GM12878 (cell line): Measurements from ENCODE around the gene ING3. TPM values are rescaled to one million over a fixed set of nuclear protein-coding genes. Genes with fewer than 3 reads are reported as not detected.

Experiments
- ATAC-seq: fragments of 200-7000 bp; cut with Tn5 transposase; 3 replicates; pipeline ENCODE4 v1.9.1; 2020; ENCODE audit warnings: mild to moderate bottlenecking, moderate library complexity
- BruUV-seq: library from RNA; stranded (reverse); fragments of 400-500 nt; replicated peaks from 2 replicates; lab custom pipeline; 2021; lab: Mats Ljungman, UMichigan
- CTCF ChIA-PET: fragments of 300-600 bp; sonication (Branson Sonifier 250); formaldehyde crosslinking; extraction: SDS; loops from one replicate; lab custom pipeline; 2021; ENCODE audit warnings: inconsistent platforms; lab: Yijun Ruan, JAX
- POLR2A ChIA-PET: fragments of 350-600 bp; formaldehyde crosslinking; extraction: SDS; loops from one replicate; lab custom pipeline; 2021; ENCODE audit warnings: inconsistent platforms; lab: Charles Lee
- RAD21 ChIA-PET: fragments of 300-600 bp; sonication (Branson Sonifier 250); formaldehyde crosslinking; loops from one replicate; lab custom pipeline; 2023; ENCODE audit warnings: antibody characterized with exemption; ENCODE audit not compliant: unreplicated experiment; lab: Charles Lee
- SMC1A ChIA-PET: fragments of 300-600 bp; sonication (Branson Sonifier 250); formaldehyde crosslinking; loops from one replicate; lab custom pipeline; 2023; ENCODE audit not compliant: unreplicated experiment, uncharacterized antibody; lab: Charles Lee
- DNase-seq: peaks from one replicate; pipeline ENCODE4 v3.0.0-alpha.2; 2011; ENCODE audit warnings: low read depth, low spot score
- FAIRE-seq: peaks from 3 replicates; lab custom pipeline; 2011; peaks lifted over from hg19 to GRCh38; lab: Jason Lieb, UNC
- H2AFZ ChIP-seq: 2 replicates; pipeline ENCODE4 v1.6.0; 2011; ENCODE audit warnings: low read depth, low read length, control low read depth; ENCODE audit not compliant: control insufficient read depth
- H3K27ac ChIP-seq: 2 replicates; pipeline ENCODE4 v1.5.1; 2011; ENCODE audit warnings: control low read depth; ENCODE audit not compliant: control insufficient read depth, insufficient read depth
- H3K27me3 ChIP-seq, 2 experiments: replicated peaks in 1 of 2; 2 replicates each; pipeline versions ENCODE4 v1.6.0 to v1.6.1; 2011; ENCODE audit warnings: low read length in 1 of 2; ENCODE audit not compliant: control insufficient read depth in 2 of 2, insufficient read depth in 2 of 2
- H3K36me3 ChIP-seq, 2 experiments: 2 replicates each; pipeline ENCODE4 v1.5.1; 2011; ENCODE audit warnings: low read length in 1 of 2; ENCODE audit not compliant: control insufficient read depth in 2 of 2, insufficient read depth in 2 of 2
- H3K4me1 ChIP-seq: 2 replicates; pipeline ENCODE4 v1.6.1; 2011; ENCODE audit warnings: mild to moderate bottlenecking, low read length, moderate library complexity, mixed read lengths; ENCODE audit not compliant: control insufficient read depth, insufficient read depth
- H3K4me2 ChIP-seq: 2 replicates; pipeline ENCODE4 v1.6.0; 2011; ENCODE audit warnings: control low read depth; ENCODE audit not compliant: control insufficient read depth, insufficient read depth
- H3K4me3 ChIP-seq: fragments of 200-600 bp; sonication (generic); 2 replicates; pipeline ENCODE4 v1.5.1; 2016
- H3K79me2 ChIP-seq: 2 replicates; pipeline ENCODE4 v1.6.0; 2011; ENCODE audit warnings: low read length; ENCODE audit not compliant: control insufficient read depth, insufficient read depth
- H3K9ac ChIP-seq: 2 replicates; pipeline ENCODE4 v1.8.0; 2011; ENCODE audit warnings: low read length, control low read depth, mixed read lengths; ENCODE audit not compliant: control insufficient read depth, insufficient read depth
- H3K9me3 ChIP-seq: replicated peaks from 3 replicates; pipeline ENCODE4 v1.5.1; 2011; ENCODE audit warnings: mild to moderate bottlenecking, low read length; ENCODE audit not compliant: control insufficient read depth, insufficient read depth
- H4K20me1 ChIP-seq: 2 replicates; pipeline ENCODE4 v1.6.0; 2011; ENCODE audit not compliant: control insufficient read depth, insufficient read depth
- BRCA1 ChIP-seq: IDR thresholded peaks from 2 replicates; pipeline ENCODE4 v1.6.1; 2011; ENCODE audit warnings: low read depth, low read length, improper control_type of control experiment
- CHD2 ChIP-seq: IDR thresholded peaks from 2 replicates; pipeline ENCODE4 v1.6.1; 2011; ENCODE audit warnings: low read depth, low read length, improper control_type of control experiment, borderline replicate concordance
- JUND ChIP-seq: IDR thresholded peaks from 2 replicates; pipeline ENCODE4 v1.6.1; 2012; ENCODE audit warnings: low read depth, mild to moderate bottlenecking, low read length, improper control_type of control experiment, moderate library complexity
- MTA3 ChIP-seq: IDR thresholded peaks from 2 replicates; pipeline ENCODE4 v1.6.1; 2012; ENCODE audit warnings: low read length, inconsistent platforms, borderline replicate concordance
- WGBS: methylation state at CpG from one replicate; pipeline ENCODE4 v1.1.6; 2016; ENCODE audit warnings: low lambda C conversion rate; ENCODE audit not compliant: insufficient replicate concordance, insufficient coverage; ENCODE audit errors: missing lambda C conversion rate; 5-methylcytosine and 5-hydroxymethylcytosine counted together
- in situ Hi-C: fragments of 300-500 bp; cut with MboI; formaldehyde crosslinking; loops from 9 replicates; pipeline ENCODE4 v1.14.3; 2018; ENCODE audit warnings: mixed read lengths
- intact Hi-C: fragments of 100-400 bp; cut with micrococcal nuclease; formaldehyde crosslinking; loops from one replicate; pipeline ENCODE4 v1.14.2; 2022; ENCODE audit not compliant: unreplicated experiment
- polyA plus RNA-seq, 11 experiments: library from polyadenylated mRNA; depleted of rRNA in 4 of 11; unstranded in 6 of 11; stranded (reverse) in 5 of 11; fragments of >200 nt; fragmentation: Nextera tagmentation in 4 of 11; fragmentation: Illumina TruSeq in 1 of 11; extraction: Ambion mirVana in 4 of 11; extraction: Trizol in 1 of 11; gene quantifications; 1 replicate in 1 of 11; 2 replicates in 10 of 11; pipeline versions ENCODE4 v1.2.1 to v1.2.3, GENCODE V29; 2011 to 2016; ENCODE audit warnings: inconsistent platforms in 2 of 11, missing spikeins in 2 of 11, low read depth in 1 of 11
- total RNA-seq, 4 experiments: library from RNA; depleted of rRNA in 3 of 4; stranded (reverse); fragments of >200 nt in 3 of 4; fragmentation: Illumina TruSeq in 1 of 4; extraction: Trizol in 1 of 4; gene quantifications; 2 replicates each; pipeline versions ENCODE4 v1.2.1 to v1.2.3, GENCODE V29; 2013 to 2021

ING3 gene
- total and polyA plus RNA-seq, 10 of the 15 experiments (the other 5 are each of a cell fraction or from before 2014, with no cell fraction given): 12.1 to 60.8 (median 28.8) TPM

DNA sequence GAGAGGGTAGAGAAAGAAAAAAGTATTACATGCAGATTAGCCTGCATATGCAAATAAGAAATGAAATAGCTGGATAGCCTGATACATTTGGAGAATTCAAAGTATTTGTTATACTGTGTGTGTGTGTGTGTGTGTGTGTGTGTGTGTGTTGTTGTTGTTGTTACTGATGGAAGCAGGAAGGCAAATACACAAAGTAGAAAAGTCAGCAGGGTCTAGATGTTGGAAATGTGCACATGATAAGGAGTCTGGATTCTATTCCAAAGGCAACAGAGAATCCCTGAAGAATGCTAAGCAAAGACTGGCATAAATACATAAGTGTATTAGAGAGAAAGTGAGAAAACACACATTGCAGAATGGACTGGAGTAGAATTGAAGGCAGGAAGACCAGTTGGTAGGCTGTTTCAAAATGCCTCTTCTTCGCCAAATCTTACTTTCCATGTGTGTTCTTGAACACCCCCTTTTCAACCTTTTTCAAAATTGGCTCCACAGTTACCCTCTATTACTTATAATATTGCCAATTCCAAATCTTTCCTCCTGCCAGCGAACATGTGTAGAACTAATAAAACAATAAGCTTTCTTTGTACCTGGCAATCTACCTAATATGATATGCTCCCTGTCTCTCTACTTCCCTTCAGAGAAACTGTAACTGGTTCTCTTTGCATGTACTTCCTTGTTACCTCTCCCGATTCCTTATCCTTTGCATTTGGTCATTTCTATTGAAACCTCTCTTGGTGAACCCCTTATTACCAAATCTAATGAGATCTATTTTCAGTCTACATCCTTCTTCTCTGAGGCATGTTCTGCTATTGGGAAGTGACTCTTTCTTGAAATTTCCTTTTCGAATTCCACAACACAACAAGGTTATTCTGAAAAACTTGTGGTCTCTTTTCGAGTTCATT lies 44.2 kb downstream of the ING3 start (continued):
- TF ChIP-seq JUND: no peak
- TF ChIP-seq MTA3: no peak
- TF ChIP-seq CHD2: no peak

DNA sequence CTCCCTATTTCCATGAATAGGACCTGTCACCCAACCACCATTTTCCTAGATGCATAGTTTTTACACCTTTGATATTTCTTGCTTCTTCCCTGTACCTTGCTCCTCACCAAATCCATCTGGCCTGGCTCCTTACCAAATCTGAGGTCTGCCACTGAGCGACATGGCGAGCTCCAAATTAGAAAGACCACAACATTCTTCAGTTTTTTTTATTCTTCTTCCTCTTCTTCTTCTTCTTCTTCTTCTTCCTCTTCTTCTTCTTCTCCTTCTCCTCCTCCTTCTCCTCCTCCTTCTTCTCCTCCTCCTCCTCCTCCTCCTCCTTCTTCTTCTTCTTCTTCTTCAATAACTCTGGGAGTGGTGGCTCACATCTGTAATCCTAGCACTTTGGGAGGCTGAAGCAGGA lies 45.1 kb downstream of the ING3 start:
- Histone ChIP-seq H2AFZ (no peak overlapping the region), H4K20me1 (no peaks in the 10 kb centered on the region), H3K9me3 (no peaks in the 10 kb centered on the region), H3K79me2 (no peaks in the 10 kb centered on the region), H3K27ac (no peak overlapping the region), H3K4me3 (no peak overlapping the region), H3K9ac (no peak overlapping the region), H3K4me1 (peaks cover 9% of the 10 kb centered on the region; the same call in 1 of the 2 replicates), H3K36me3 (no peaks in the 10 kb centered on the region), H3K4me2 (no peak overlapping the region), H3K27me3 (peaks cover 0 to 4% of the 10 kb centered on the region in 2 experiments; a peak in 1 of 4 replicates)
- TF ChIP-seq BRCA1: no peak
- SMC1A ChIA-PET: no interaction called here
- intact Hi-C loops (no loop called here), in situ Hi-C loops (loop anchor here (5.0 kb wide), 1 partner anchor 77 kb away; no protein-coding TSS in a partner anchor)
- RAD21 ChIA-PET: no interaction called here
- CTCF ChIA-PET: interaction anchor here (0.8 to 5.1 kb wide), 4 partner anchors 8 to 203 kb away, joined by 3 to 30 read pairs (median 3); partner anchors contain the start of gene CPED1
- FAIRE-seq: no peak
- no TSS peak for BruUV-seq
- no peak for DNase-seq
- ATAC-seq: no peak
- 0% methylated on average over 2 of the region's 2 CpGs for WGBS
- POLR2A ChIA-PET: no interaction called here
